Liver (tissue), 3 donors: ENCODE data around the gene DNAJA2.

Experiments used
- CTCF ChIP-seq: fragments of 150-350 bp; IDR thresholded peaks from 2 replicates; pipeline ENCODE4 v1.5.1; 2017; ENCODE audit warnings: improper control_type of control experiment, low read depth, low read length; ENCODE audit not compliant: missing input control
- FOXA1 ChIP-seq: IDR thresholded peaks from 2 replicates; pipeline ENCODE4 v1.6.1; 2016; ENCODE audit warnings: antibody characterized with exemption
- RAD21 ChIP-seq, 2 donors: IDR thresholded peaks; 2 replicates each; pipeline ENCODE4 v1.6.1; 2016; ENCODE audit warnings: antibody characterized with exemption in 2 of 2, mild to moderate bottlenecking in 2 of 2
- RXRA ChIP-seq, 2 donors: IDR thresholded peaks; 2 replicates each; pipeline ENCODE4 v1.6.1; 2017 to 2018; ENCODE audit warnings: antibody characterized with exemption in 2 of 2, mild to moderate bottlenecking in 1 of 2
- SP1 ChIP-seq: IDR thresholded peaks from 2 replicates; pipeline ENCODE4 v1.6.1; 2018; ENCODE audit warnings: antibody characterized with exemption, mild to moderate bottlenecking
- TAF1 ChIP-seq: conservative IDR thresholded peaks from 2 replicates; pipeline ENCODE4 v1.6.1; 2016; ENCODE audit warnings: antibody characterized with exemption, mild to moderate bottlenecking
- ZBTB33 ChIP-seq: IDR thresholded peaks from 2 replicates; pipeline ENCODE4 v1.6.1; 2016; ENCODE audit warnings: antibody characterized with exemption
- donor health status: healthy.
- donor health status: healthy.

- TF ChIP-seq TAF1 (no peak), CTCF (no peak), ZBTB33 (no peak), RAD21 (IDR thresholded peaks at IDR 0.05) (no peak), RXRA (IDR thresholded peaks at IDR 0.05) (no peak), FOXA1 (no peak), SP1 (no peak)
Measured at GRCh38 chr16:46991729-46992704, 18.5 kb upstream of the DNAJA2 start.
